ENCODE results near the gene ARPC4.

DNA sequence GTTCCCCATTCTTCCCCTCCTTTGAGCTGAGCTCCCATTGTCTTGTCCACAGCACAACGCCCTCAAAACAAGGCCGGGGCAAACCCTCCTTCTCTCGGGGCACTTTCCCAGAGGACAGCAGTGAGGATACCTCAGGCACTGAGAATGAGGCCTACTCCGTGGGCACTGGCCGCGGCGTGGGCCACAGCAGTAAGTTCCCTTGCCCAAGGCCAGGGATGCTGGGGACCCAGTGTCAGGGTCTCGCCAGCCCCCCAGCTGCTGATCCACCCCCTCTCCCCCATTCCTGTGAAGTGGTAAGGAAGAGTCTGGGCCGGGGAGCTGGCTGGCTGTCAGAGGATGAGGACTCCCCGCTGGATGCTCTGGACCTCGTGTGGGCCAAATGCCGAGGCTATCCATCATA, 47.4 kb upstream of the ARPC4 start:
- TF ChIP-seq, protein P1, sequence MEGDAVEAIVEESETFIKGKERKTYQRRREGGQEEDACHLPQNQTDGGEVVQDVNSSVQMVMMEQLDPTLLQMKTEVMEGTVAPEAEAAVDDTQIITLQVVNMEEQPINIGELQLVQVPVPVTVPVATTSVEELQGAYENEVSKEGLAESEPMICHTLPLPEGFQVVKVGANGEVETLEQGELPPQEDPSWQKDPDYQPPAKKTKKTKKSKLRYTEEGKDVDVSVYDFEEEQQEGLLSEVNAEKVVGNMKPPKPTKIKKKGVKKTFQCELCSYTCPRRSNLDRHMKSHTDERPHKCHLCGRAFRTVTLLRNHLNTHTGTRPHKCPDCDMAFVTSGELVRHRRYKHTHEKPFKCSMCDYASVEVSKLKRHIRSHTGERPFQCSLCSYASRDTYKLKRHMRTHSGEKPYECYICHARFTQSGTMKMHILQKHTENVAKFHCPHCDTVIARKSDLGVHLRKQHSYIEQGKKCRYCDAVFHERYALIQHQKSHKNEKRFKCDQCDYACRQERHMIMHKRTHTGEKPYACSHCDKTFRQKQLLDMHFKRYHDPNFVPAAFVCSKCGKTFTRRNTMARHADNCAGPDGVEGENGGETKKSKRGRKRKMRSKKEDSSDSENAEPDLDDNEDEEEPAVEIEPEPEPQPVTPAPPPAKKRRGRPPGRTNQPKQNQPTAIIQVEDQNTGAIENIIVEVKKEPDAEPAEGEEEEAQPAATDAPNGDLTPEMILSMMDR (IDR thresholded peaks at IDR 0.05; ENCODE audit: low read depth, low read length) = no peak
- TF ChIP-seq POLR2A (IDR thresholded peaks at IDR 0.05; ENCODE audit: extremely low read depth, insufficient read length) = no peak
- no peak for TF ChIP-seq MYC (IDR thresholded peaks at IDR 0.05; ENCODE audit: low read depth, low read length)
